ENCODE results near the gene EPB41. TPM values are rescaled to one million over a fixed set of nuclear protein-coding genes. Genes with fewer than 3 reads are reported as not detected.

The EPB41 gene
- total RNA-seq, 3 donors from 2014 or later = 45.8 to 82.2 (median 76.3) TPM

DNA sequence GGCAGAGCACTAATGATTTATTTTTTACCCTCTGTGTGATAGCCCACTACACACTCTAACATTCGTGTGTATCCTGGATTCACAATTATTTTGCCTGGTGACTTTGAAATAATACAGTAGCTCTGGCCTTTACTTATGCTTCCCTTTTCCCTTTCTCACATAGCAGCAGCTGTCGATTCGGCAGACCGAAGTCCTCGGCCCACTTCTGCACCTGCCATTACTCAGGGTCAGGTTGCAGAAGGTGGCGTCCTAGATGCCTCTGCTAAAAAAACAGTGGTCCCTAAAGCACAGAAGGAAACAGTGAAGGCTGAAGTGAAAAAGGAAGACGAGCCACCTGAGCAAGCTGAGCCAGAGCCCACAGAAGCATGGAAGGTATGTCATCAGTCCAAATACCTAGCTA is 138.6 kb downstream of the EPB41 start:
- TF ChIP-seq, protein P1, sequence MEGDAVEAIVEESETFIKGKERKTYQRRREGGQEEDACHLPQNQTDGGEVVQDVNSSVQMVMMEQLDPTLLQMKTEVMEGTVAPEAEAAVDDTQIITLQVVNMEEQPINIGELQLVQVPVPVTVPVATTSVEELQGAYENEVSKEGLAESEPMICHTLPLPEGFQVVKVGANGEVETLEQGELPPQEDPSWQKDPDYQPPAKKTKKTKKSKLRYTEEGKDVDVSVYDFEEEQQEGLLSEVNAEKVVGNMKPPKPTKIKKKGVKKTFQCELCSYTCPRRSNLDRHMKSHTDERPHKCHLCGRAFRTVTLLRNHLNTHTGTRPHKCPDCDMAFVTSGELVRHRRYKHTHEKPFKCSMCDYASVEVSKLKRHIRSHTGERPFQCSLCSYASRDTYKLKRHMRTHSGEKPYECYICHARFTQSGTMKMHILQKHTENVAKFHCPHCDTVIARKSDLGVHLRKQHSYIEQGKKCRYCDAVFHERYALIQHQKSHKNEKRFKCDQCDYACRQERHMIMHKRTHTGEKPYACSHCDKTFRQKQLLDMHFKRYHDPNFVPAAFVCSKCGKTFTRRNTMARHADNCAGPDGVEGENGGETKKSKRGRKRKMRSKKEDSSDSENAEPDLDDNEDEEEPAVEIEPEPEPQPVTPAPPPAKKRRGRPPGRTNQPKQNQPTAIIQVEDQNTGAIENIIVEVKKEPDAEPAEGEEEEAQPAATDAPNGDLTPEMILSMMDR (IDR thresholded peaks at IDR 0.05) = no peak
- Histone ChIP-seq H3K4me3 (no peak overlapping the region), H3K36me3 (ENCODE audit: low read depth) (no peaks in the 10 kb centered on the region), H3K4me1 (ENCODE audit: low read depth) (no peaks in the 10 kb centered on the region), H3K9me3 (no peaks in the 10 kb centered on the region)
- ATAC-seq (no peak), DNase-seq (no peak)
- intact Hi-C loops (cut with DNase I, micrococcal nuclease) = no loop called here

DNA sequence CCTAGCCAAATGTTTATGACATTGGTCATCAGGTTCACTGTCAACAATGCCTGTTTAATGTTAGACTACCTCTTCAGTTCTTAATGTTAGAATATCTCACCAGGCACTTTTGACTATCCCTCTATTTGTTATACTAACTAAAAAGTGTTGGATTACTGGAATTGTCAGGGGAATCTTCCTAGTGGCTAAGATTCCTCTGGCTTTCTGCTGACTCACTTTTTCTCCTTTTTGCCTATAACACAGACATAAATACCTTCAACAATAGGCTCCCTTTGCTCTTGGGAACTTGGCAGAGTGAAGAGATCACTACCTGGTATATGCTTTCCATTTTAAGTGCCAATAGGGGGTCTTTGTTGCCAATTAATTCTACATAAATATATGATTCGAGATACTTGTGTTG is 140.8 kb downstream of the EPB41 start:
- DNase-seq (no peak), ATAC-seq (no peak)
- intact Hi-C loops (cut with DNase I, micrococcal nuclease) = no loop called here
- Histone ChIP-seq H3K9me3 (no peaks in the 10 kb centered on the region), H3K4me3 (no peak overlapping the region), H3K4me1 (ENCODE audit: low read depth) (no peaks in the 10 kb centered on the region), H3K36me3 (ENCODE audit: low read depth) (no peaks in the 10 kb centered on the region)
- TF ChIP-seq, protein P1 (IDR thresholded peaks at IDR 0.05) = no peak

DNA sequence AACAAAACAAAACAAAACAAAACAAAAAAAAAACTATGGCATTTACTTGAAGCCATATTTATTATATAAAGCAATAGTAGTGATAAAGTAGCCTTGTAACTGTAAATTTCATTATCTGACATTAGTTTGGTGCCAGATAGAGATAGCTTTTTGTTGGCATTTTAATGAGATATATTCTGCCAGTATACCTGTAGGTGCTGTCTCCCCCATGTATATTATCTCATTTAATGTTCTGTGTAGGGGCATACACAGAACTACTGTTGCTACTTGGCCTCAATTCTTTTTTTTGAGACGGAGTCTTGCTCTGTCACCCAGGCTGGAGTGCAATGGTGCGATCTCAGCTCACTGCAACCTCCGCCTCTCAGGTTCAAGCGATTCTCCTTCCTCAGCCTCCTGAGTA is 141.9 kb downstream of the EPB41 start:
- DNase-seq = no peak
- H3K9me3 ChIP-seq = no peaks in the 10 kb centered on the region
- no peak for ATAC-seq
- TF ChIP-seq, protein P1 (IDR thresholded peaks at IDR 0.05) = no peak
- H3K36me3 ChIP-seq (ENCODE audit: low read depth) = no peaks in the 10 kb centered on the region
- intact Hi-C loops (cut with DNase I, micrococcal nuclease) = no loop called here
- no peaks in the 10 kb centered on the region for H3K4me1 ChIP-seq (ENCODE audit: low read depth)
- no peak overlapping the region for H3K4me3 ChIP-seq

DNA sequence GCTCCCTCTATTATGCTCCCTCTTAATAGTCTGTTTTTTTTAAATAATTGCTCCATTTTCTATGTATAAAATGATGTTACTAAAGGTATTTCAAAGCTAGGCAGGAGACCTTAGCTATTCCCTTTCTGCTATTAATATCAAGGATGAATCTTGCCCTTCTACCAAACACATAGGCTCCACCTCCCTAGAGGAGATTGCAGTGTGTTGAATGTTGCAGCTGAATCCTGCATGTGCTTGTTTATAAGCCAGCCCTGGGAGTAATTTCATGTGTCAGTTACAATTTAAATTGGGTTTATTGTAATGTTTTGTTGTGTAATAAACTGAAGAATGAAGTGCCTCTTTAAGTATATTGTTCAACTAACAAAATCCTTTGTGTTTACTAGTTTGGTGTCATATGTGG is 143.3 kb downstream of the EPB41 start:
- intact Hi-C loops (cut with DNase I, micrococcal nuclease) = no loop called here
- TF ChIP-seq, protein P1 (IDR thresholded peaks at IDR 0.05) = no peak
- ATAC-seq (no peak), DNase-seq (no peak)
- Histone ChIP-seq H3K9me3 (no peaks in the 10 kb centered on the region), H3K4me1 (ENCODE audit: low read depth) (no peaks in the 10 kb centered on the region), H3K36me3 (ENCODE audit: low read depth) (no peaks in the 10 kb centered on the region), H3K4me3 (no peak overlapping the region)

DNA sequence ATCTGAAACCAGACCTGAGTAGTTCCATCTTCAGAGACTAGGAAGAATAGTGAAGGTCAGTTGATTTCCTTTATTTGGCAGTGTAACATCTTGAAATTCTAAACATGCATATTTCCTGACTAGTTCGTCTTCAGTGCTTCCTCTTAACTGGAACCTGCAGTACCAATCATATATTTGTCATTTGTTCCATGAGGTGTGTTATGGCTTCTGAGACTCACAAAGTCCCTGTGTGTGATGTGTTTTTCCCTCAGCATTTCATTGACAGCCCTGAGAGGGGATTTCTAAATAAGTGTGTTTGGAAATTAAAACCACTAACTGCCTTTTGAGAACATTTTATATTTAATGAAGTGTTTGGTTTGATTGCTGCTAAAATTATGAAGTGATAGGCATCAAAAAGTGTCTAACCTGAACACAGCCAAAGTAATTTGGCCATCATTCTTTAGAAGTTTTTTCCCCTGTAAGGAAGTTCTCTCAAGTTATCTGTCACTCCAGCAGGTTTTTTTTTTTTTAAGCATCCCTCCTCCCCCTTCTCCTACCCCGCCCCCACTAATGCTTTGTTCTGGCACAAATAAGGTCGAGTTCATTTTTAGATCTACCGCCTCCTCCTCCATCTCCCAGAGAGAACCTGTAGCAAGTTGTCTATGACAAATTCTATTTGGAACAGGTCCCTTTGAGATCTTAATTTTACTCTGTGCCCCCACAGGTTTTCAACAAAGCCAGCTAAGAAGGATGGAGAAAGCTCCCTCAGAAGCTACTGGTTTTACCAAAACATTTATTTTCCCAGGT is 148.0 kb downstream of the EPB41 start:
- Histone ChIP-seq H3K4me1 (ENCODE audit: low read depth) (no peaks in the 10 kb centered on the region), H3K4me3 (no peak overlapping the region), H3K36me3 (ENCODE audit: low read depth) (no peaks in the 10 kb centered on the region), H3K9me3 (no peaks in the 10 kb centered on the region)
- ATAC-seq (no peak), DNase-seq (no peak)
- TF ChIP-seq, protein P1 (IDR thresholded peaks at IDR 0.05) = no peak
- intact Hi-C loops (cut with DNase I, micrococcal nuclease) = no loop called here

Data from mucosa of descending colon (tissue), 3 donors.